Spleen (tissue), 11 donors: ENCODE results near the gene WASF2. TPM values are rescaled to one million over a fixed set of nuclear protein-coding genes. Genes with fewer than 3 reads are reported as not detected.
A peak's percentile ranks its signal among the peaks of the same experiment; 100 is the strongest.

ENCODE experiments used
- DNase-seq: peaks from one replicate; pipeline ENCODE4 v3.0.0-alpha.2; 2020
- H3K27ac ChIP-seq, 8 donors: fragments of 200-600 bp; sonication (generic) in 7 of 8; 1 replicate in 4 of 8; 2 replicates in 4 of 8; pipeline versions ENCODE4 v1.5.0 to v1.8.0; 2016 to 2021; ENCODE audit warnings: inconsistent platforms in 4 of 8, mild to moderate bottlenecking in 4 of 8, moderate library complexity in 1 of 8
- H3K27me3 ChIP-seq, 7 donors: fragments of 200-600 bp; sonication (generic) in 6 of 7; replicated peaks in 1 of 7; 1 replicate in 4 of 7; 2 replicates in 3 of 7; pipeline versions ENCODE4 v1.5.0 to v1.8.0; 2016 to 2021; ENCODE audit warnings: inconsistent platforms in 3 of 7, mild to moderate bottlenecking in 1 of 7
- H3K36me3 ChIP-seq, 6 donors: fragments of 200-600 bp; sonication (generic) in 5 of 6; 1 replicate in 4 of 6; 2 replicates in 2 of 6; pipeline versions ENCODE4 v1.5.0 to v1.8.0; 2016 to 2021; ENCODE audit warnings: inconsistent platforms in 2 of 6
- H3K4me1 ChIP-seq, 6 donors: fragments of 200-600 bp; sonication (generic) in 5 of 6; 1 replicate in 3 of 6; 2 replicates in 3 of 6; pipeline versions ENCODE4 v1.5.0 to v1.8.0; 2016 to 2021; ENCODE audit warnings: inconsistent platforms in 3 of 6
- H3K4me3 ChIP-seq, 8 donors: fragments of 200-600 bp; sonication (generic) in 7 of 8; 1 replicate in 4 of 8; 2 replicates in 4 of 8; pipeline versions ENCODE4 v1.5.0 to v1.8.0; 2016 to 2021; ENCODE audit warnings: inconsistent platforms in 4 of 8, mild to moderate bottlenecking in 4 of 8, moderate library complexity in 2 of 8
- H3K9me3 ChIP-seq, 8 donors: fragments of 200-600 bp; sonication (generic) in 7 of 8; 1 replicate in 4 of 8; 2 replicates in 4 of 8; pipeline versions ENCODE4 v1.5.0 to v1.8.0; 2016 to 2021; ENCODE audit warnings: inconsistent platforms in 4 of 8
- POLR2A ChIP-seq, 3 donors: fragments of 450-650 bp; IDR thresholded peaks; one replicate each; pipeline ENCODE4 v1.5.1; 2017; ENCODE audit warnings: antibody characterized with exemption in 3 of 3, mild to moderate bottlenecking in 1 of 3
- POLR2AphosphoS5 ChIP-seq, 3 donors: sonication (generic); formaldehyde crosslinking; IDR thresholded peaks; one replicate each; pipeline ENCODE4 v1.5.1; 2017; ENCODE audit warnings: antibody characterized with exemption in 3 of 3
- WGBS, 5 donors: extraction: QIAGEN DNeasy Blood & Tissue Kit in 3 of 5; methylation state at CpG; one replicate each; pipeline versions ENCODE4 v1.1.5 to v1.1.7; 2013 to 2018; 5-methylcytosine and 5-hydroxymethylcytosine counted together
- intact Hi-C: fragments of 100-400 bp; cut with DNase I; formaldehyde crosslinking; loops from one replicate; pipeline ENCODE4 v1.15.0; 2023; ENCODE audit warnings: low total_unique reads
- polyA plus RNA-seq, 3 donors: library from polyadenylated mRNA; stranded (reverse); fragments of 200-250 nt; gene quantifications; one replicate each; pipeline ENCODE4 v1.2.1, GENCODE V29; 2013
- total RNA-seq, 7 donors: library from RNA; depleted of rRNA in 3 of 7; stranded (reverse); fragments of >200 nt in 3 of 7; fragmentation: NEBNext Ultra II Directional in 4 of 7; extraction: Animal tissue kit (Norgen Biotek cat#: 25700) in 4 of 7; gene quantifications; one replicate each; pipeline versions ENCODE4 v1.1.0 to v1.2.1, GENCODE V29; 2016 to 2021
- TF ChIP-seq, protein P1 (sequence below), 11 experiments: fragments of 200-600 bp in 7 of 11; fragments of 450-650 bp in 4 of 11; sonication (generic) in 4 of 11; IDR thresholded peaks in 8 of 11; conservative IDR thresholded peaks in 3 of 11; 1 replicate in 7 of 11; 2 replicates in 4 of 11; pipeline versions ENCODE4 v1.4.0 to v1.8.0; 2016 to 2021; ENCODE audit warnings: antibody characterized with exemption in 11 of 11, inconsistent platforms in 4 of 11, mild to moderate bottlenecking in 1 of 11
- donor health status: healthy with polysubstance abuse.
- donor health status: DM: no; HTN: no; CAD: no; lungs with moderate emphysema.
- donor health status: DM: no; HTN: no; CAD: no.
- donor health status: Bipolar disorder and iron deficiency.
- donor health status: healthy.
- donor health status: DM: no; HTN: no; CAD: no.
- donor health status: DM: yes; HTN: yes; CAD: no.

Gene WASF2
- total and polyA plus RNA-seq, 10 donors, result 17.2 to 196 (median 95.6) TPM

GRCh38 chr1:27395441-27396195 is 94.3 kb downstream of the WASF2 start:
- no peak overlapping the region for H3K4me3 ChIP-seq
- H3K27me3 ChIP-seq, result peaks cover 0 to 13% (median 0%) of the 10 kb centered on the region in 7 donors
- no peaks in the 10 kb centered on the region for H3K36me3 ChIP-seq
- H3K27ac ChIP-seq, result peak overlapping the region in 1 of 8 donors; percentile 27
- intact Hi-C loops, result no loop called here
- DNase-seq, result peak; percentile 92
- no peaks in the 10 kb centered on the region for H3K9me3 ChIP-seq
- 7 to 12% (median 7%) methylated on average over 10 of the region's 10 CpGs for WGBS, 5 donors
- TF ChIP-seq POLR2AphosphoS5 (IDR thresholded peaks at IDR 0.05), result peak; percentile 51 to 77 (median 53)
- TF ChIP-seq, protein P1, sequence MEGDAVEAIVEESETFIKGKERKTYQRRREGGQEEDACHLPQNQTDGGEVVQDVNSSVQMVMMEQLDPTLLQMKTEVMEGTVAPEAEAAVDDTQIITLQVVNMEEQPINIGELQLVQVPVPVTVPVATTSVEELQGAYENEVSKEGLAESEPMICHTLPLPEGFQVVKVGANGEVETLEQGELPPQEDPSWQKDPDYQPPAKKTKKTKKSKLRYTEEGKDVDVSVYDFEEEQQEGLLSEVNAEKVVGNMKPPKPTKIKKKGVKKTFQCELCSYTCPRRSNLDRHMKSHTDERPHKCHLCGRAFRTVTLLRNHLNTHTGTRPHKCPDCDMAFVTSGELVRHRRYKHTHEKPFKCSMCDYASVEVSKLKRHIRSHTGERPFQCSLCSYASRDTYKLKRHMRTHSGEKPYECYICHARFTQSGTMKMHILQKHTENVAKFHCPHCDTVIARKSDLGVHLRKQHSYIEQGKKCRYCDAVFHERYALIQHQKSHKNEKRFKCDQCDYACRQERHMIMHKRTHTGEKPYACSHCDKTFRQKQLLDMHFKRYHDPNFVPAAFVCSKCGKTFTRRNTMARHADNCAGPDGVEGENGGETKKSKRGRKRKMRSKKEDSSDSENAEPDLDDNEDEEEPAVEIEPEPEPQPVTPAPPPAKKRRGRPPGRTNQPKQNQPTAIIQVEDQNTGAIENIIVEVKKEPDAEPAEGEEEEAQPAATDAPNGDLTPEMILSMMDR (IDR thresholded peaks at IDR 0.05 in 8 of 11, conservative IDR thresholded peaks at IDR 0.05 in 3 of 11), result peak; percentile 88 to 98 (median 96)
- TF ChIP-seq POLR2A (IDR thresholded peaks at IDR 0.05), result no peak
- peaks cover 17 to 79% (median 33%) of the 10 kb centered on the region in 6 donors for H3K4me1 ChIP-seq

GRCh38 chr1:27394925-27395324 is 95.0 kb downstream of the WASF2 start:
- peaks cover 0 to 13% (median 0%) of the 10 kb centered on the region in 7 donors for H3K27me3 ChIP-seq
- intact Hi-C loops, result loop anchor here (5.0 kb wide), 1 partner anchor 38 kb away; no protein-coding TSS in a partner anchor
- no peak overlapping the region for H3K4me3 ChIP-seq
- no peak for DNase-seq
- TF ChIP-seq POLR2AphosphoS5 (IDR thresholded peaks at IDR 0.05), result no peak
- no peak for TF ChIP-seq POLR2A (IDR thresholded peaks at IDR 0.05)
- TF ChIP-seq, protein P1 (IDR thresholded peaks at IDR 0.05 in 8 of 11, conservative IDR thresholded peaks at IDR 0.05 in 3 of 11), result no peak
- H3K4me1 ChIP-seq, result peaks cover 17 to 72% (median 34%) of the 10 kb centered on the region in 6 donors
- H3K36me3 ChIP-seq, result no peaks in the 10 kb centered on the region
- H3K27ac ChIP-seq, result no peak overlapping the region
- 58 to 92% (median 83%) methylated on average over 1 of the region's 1 CpG for WGBS, 5 donors
- no peaks in the 10 kb centered on the region for H3K9me3 ChIP-seq

GRCh38 chr1:27394282-27394658 is 95.7 kb downstream of the WASF2 start:
- WGBS, 5 donors, result 94 to 96% (median 95%) methylated on average over 9 of the region's 9 CpGs
- no peaks in the 10 kb centered on the region for H3K9me3 ChIP-seq
- H3K4me1 ChIP-seq, result peaks cover 17 to 66% (median 35%) of the 10 kb centered on the region in 6 donors
- TF ChIP-seq, protein P1 (IDR thresholded peaks at IDR 0.05 in 8 of 11, conservative IDR thresholded peaks at IDR 0.05 in 3 of 11), result no peak
- peak in 1 of 3 donors; percentile 59 for TF ChIP-seq POLR2AphosphoS5 (IDR thresholded peaks at IDR 0.05)
- TF ChIP-seq POLR2A (IDR thresholded peaks at IDR 0.05), result no peak
- DNase-seq, result no peak
- no peak overlapping the region for H3K27ac ChIP-seq
- H3K27me3 ChIP-seq, result peaks cover 0 to 13% (median 0%) of the 10 kb centered on the region in 7 donors
- H3K4me3 ChIP-seq, result no peak overlapping the region
- H3K36me3 ChIP-seq, result no peaks in the 10 kb centered on the region
- intact Hi-C loops, result loop anchor here (5.0 kb wide), 1 partner anchor 37 kb away; no protein-coding TSS in a partner anchor

GRCh38 chr1:27393641-27394281 is 96.2 kb downstream of the WASF2 start:
- Histone ChIP-seq H3K4me3 (no peak overlapping the region), H3K36me3 (no peaks in the 10 kb centered on the region), H3K27ac (no peak overlapping the region), H3K4me1 (peaks cover 17 to 63% (median 37%) of the 10 kb centered on the region in 6 donors), H3K27me3 (peaks cover 0 to 13% (median 0%) of the 10 kb centered on the region in 7 donors), H3K9me3 (no peaks in the 10 kb centered on the region)
- intact Hi-C loops, result loop anchor here (2.0 to 5.0 kb wide), 2 partner anchors 36 to 93 kb away; no protein-coding TSS in a partner anchor
- TF ChIP-seq, protein P1 (IDR thresholded peaks at IDR 0.05 in 8 of 11, conservative IDR thresholded peaks at IDR 0.05 in 3 of 11), result no peak
- no peak for TF ChIP-seq POLR2AphosphoS5 (IDR thresholded peaks at IDR 0.05)
- no peak for TF ChIP-seq POLR2A (IDR thresholded peaks at IDR 0.05)
- 91 to 96% (median 94%) methylated on average over 13 to 18 of the region's 18 CpGs for WGBS, 5 donors
- peak; percentile 74 for DNase-seq
